ENCODE data around the gene LSM7. TPM values are rescaled to one million over a fixed set of nuclear protein-coding genes. Genes with fewer than 3 reads are reported as not detected.
"Not testable (repeated sequence)": the region's sequence is repeated elsewhere in the genome, so short reads cannot be mapped to it uniquely, and the experiment has no call there.

Gene LSM7
- total RNA-seq, 1 donor from 2014 or later, result 79.1 TPM

- DNase-seq (ENCODE audit: low spot score), result no peak
Measured at GRCh38 chr19:2355168-2356035, 27.0 kb upstream of the LSM7 start.

- DNase-seq (ENCODE audit: low spot score), result no peak
Measured at GRCh38 chr19:2354670-2355069, 26.3 kb upstream of the LSM7 start.

GRCh38 chr19:2353887-2354592 is 25.7 kb upstream of the LSM7 start:
- DNase-seq (ENCODE audit: low spot score), result no peak

- no peak for DNase-seq (ENCODE audit: low spot score)
Measured at GRCh38 chr19:2353159-2353886, 24.9 kb upstream of the LSM7 start.

GRCh38 chr19:2352121-2352520 is 23.7 kb upstream of the LSM7 start:
- no peak for DNase-seq (ENCODE audit: low spot score)

- no peak for DNase-seq (ENCODE audit: low spot score)
Measured at GRCh38 chr19:2351591-2351990, 23.2 kb upstream of the LSM7 start.

GRCh38 chr19:2350656-2351055 is 22.3 kb upstream of the LSM7 start:
- no peak for DNase-seq (ENCODE audit: low spot score)

- DNase-seq (ENCODE audit: low spot score), result not testable (repeated sequence)
Measured at GRCh38 chr19:2349818-2350217, 21.4 kb upstream of the LSM7 start.

- peak; percentile 49 for DNase-seq (ENCODE audit: low spot score)
Measured at GRCh38 chr19:2345794-2346663, 17.6 kb upstream of the LSM7 start.

- no peak for DNase-seq (ENCODE audit: low spot score)
Measured at GRCh38 chr19:2345076-2345475, 16.7 kb upstream of the LSM7 start.

GRCh38 chr19:2344381-2344870 is 16.0 kb upstream of the LSM7 start:
- DNase-seq (ENCODE audit: low spot score), result no peak

- no peak for DNase-seq (ENCODE audit: low spot score)
Measured at GRCh38 chr19:2343289-2343982, 15.1 kb upstream of the LSM7 start.

GRCh38 chr19:2342656-2343288 is 14.4 kb upstream of the LSM7 start:
- DNase-seq (ENCODE audit: low spot score), result no peak

GRCh38 chr19:2341982-2342381 is 13.6 kb upstream of the LSM7 start:
- DNase-seq (ENCODE audit: low spot score), result no peak

GRCh38 chr19:2341244-2341751 is 12.9 kb upstream of the LSM7 start:
- DNase-seq (ENCODE audit: low spot score), result no peak

GRCh38 chr19:2340496-2341243 is 12.3 kb upstream of the LSM7 start:
- DNase-seq (ENCODE audit: low spot score), result no peak

- no peak for DNase-seq (ENCODE audit: low spot score)
Measured at GRCh38 chr19:2339644-2340310, 11.4 kb upstream of the LSM7 start.

GRCh38 chr19:2338751-2339643 is 10.6 kb upstream of the LSM7 start:
- no peak for DNase-seq (ENCODE audit: low spot score)

Measured in mucosa of gallbladder (tissue), 1 donor.